Measurements from ENCODE around the gene OBSCN. TPM values are rescaled to one million over a fixed set of nuclear protein-coding genes. Genes with fewer than 3 reads are reported as not detected.

Gene OBSCN
- total RNA-seq, 2 donors from 2014 or later, result 34.3 to 45.2 TPM

- WGBS, result 82% methylated on average over 11 of the region's 12 CpGs
- no peak overlapping the region for H3K27ac ChIP-seq
- no peak for DNase-seq (ENCODE audit: low spot score)
- H3K27me3 ChIP-seq (replicated peaks; ENCODE audit: insufficient read depth), result no peaks in the 10 kb centered on the region
- H3K4me3 ChIP-seq, result no peak overlapping the region
- no peaks in the 10 kb centered on the region for H3K9me3 ChIP-seq
- H3K4me1 ChIP-seq (replicated peaks), result peaks cover 3% of the 10 kb centered on the region
- H3K36me3 ChIP-seq, result peaks cover 0 to 17% of the 10 kb centered on the region in 2 donors
- TF ChIP-seq POLR2A (IDR thresholded peaks at IDR 0.05), result no peak
- TF ChIP-seq POLR2AphosphoS5 (IDR thresholded peaks at IDR 0.05), result no peak
- TF ChIP-seq, protein P1, sequence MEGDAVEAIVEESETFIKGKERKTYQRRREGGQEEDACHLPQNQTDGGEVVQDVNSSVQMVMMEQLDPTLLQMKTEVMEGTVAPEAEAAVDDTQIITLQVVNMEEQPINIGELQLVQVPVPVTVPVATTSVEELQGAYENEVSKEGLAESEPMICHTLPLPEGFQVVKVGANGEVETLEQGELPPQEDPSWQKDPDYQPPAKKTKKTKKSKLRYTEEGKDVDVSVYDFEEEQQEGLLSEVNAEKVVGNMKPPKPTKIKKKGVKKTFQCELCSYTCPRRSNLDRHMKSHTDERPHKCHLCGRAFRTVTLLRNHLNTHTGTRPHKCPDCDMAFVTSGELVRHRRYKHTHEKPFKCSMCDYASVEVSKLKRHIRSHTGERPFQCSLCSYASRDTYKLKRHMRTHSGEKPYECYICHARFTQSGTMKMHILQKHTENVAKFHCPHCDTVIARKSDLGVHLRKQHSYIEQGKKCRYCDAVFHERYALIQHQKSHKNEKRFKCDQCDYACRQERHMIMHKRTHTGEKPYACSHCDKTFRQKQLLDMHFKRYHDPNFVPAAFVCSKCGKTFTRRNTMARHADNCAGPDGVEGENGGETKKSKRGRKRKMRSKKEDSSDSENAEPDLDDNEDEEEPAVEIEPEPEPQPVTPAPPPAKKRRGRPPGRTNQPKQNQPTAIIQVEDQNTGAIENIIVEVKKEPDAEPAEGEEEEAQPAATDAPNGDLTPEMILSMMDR (IDR thresholded peaks at IDR 0.05), result no peak
- intact Hi-C loops (cut with DNase I), result no loop called here
Observed at GRCh38 chr1:228398741-228399461, 191.1 kb downstream of the OBSCN start.

- H3K27ac ChIP-seq, result no peak overlapping the region
- intact Hi-C loops (cut with DNase I), result no loop called here
- H3K4me3 ChIP-seq, result no peak overlapping the region
- H3K4me1 ChIP-seq (replicated peaks), result peaks cover 10% of the 10 kb centered on the region
- H3K9me3 ChIP-seq, result no peaks in the 10 kb centered on the region
- no peaks in the 10 kb centered on the region for H3K27me3 ChIP-seq (replicated peaks; ENCODE audit: insufficient read depth)
- H3K36me3 ChIP-seq, result peaks cover 0 to 10% of the 10 kb centered on the region in 2 donors
- WGBS, result 95% methylated on average over 14 of the region's 14 CpGs
- DNase-seq (ENCODE audit: low spot score), result no peak
- TF ChIP-seq, protein P1 (IDR thresholded peaks at IDR 0.05), result no peak
- no peak for TF ChIP-seq POLR2AphosphoS5 (IDR thresholded peaks at IDR 0.05)
- TF ChIP-seq POLR2A (IDR thresholded peaks at IDR 0.05), result no peak
Observed at GRCh38 chr1:228399531-228400236, 191.8 kb downstream of the OBSCN start.

DNA sequence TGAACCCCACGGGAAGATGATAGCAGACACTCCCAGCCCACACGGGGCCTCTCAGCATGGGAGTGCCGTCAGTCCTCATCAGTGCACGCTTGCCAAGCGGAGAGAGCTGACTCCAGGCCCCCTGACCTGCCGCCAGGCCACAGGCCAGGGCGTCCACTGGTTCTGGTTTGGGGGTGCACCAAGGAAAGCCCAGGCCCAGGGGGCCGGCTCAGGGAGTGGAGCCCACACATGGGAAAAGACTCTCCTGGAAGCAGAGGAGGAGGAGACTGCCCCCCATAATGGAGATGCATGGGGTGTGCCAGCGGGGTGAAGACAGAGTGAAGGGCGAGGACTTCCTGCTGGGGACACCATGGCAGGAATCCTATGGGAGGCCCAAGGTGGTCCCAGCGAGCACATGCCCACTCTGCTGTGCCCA lies 192.4 kb downstream of the OBSCN start:
- no peak for TF ChIP-seq POLR2AphosphoS5 (IDR thresholded peaks at IDR 0.05)
- TF ChIP-seq, protein P1 (IDR thresholded peaks at IDR 0.05), result no peak
- no peak for TF ChIP-seq POLR2A (IDR thresholded peaks at IDR 0.05)
- no peaks in the 10 kb centered on the region for H3K27me3 ChIP-seq (replicated peaks; ENCODE audit: insufficient read depth)
- no peak for DNase-seq (ENCODE audit: low spot score)
- WGBS, result 92% methylated on average over 10 of the region's 11 CpGs
- H3K27ac ChIP-seq, result no peak overlapping the region
- H3K36me3 ChIP-seq, result peaks cover 0 to 5% of the 10 kb centered on the region in 2 donors
- no peak overlapping the region for H3K4me3 ChIP-seq
- peaks cover 13% of the 10 kb centered on the region for H3K4me1 ChIP-seq (replicated peaks)
- intact Hi-C loops (cut with DNase I), result no loop called here
- no peaks in the 10 kb centered on the region for H3K9me3 ChIP-seq

DNA sequence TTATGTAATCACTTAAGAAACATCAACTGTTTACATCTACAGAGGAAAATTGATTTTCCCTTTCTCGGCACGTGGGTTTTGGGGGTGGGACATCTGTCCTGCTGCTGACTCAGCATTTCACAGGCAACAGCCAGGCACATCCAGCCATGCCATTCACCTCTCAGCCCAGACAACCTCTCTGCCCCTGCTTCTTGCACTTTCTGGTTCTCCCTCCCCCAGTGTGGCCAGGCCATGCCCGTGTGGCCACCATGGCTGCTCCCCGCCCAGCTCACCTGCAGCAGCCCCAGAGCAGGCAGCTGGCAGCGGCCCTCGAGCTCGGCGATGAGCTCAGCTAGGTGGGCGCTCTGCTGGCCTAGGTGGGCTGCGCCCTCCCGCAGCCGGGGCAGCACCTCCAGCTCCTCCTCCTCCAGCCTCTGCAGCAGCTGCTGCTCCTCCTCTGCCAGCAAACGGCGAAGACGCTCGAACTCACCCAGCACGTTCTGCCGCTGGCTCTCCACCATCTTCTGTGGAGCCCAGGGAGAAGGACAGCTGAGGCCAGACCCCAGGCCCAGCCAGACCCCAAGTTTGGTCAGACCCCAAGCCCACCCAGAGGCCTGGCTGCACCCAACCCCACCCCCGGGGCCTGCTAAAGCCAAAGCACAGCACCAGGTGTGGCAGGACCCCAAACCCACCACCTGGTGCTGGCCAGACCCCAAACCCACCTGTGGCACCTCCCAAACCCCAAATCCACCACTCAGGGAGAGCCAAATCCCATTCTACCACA lies 193.0 kb downstream of the OBSCN start:
- Histone ChIP-seq H3K36me3 (peaks cover 0 to 5% of the 10 kb centered on the region in 2 donors), H3K4me3 (no peak overlapping the region), H3K9me3 (no peaks in the 10 kb centered on the region), H3K27ac (no peak overlapping the region), H3K27me3 (replicated peaks; ENCODE audit: insufficient read depth) (no peaks in the 10 kb centered on the region), H3K4me1 (replicated peaks) (peaks cover 16% of the 10 kb centered on the region)
- DNase-seq (ENCODE audit: low spot score), result no peak
- no peak for TF ChIP-seq POLR2A (IDR thresholded peaks at IDR 0.05)
- no peak for TF ChIP-seq POLR2AphosphoS5 (IDR thresholded peaks at IDR 0.05)
- TF ChIP-seq, protein P1 (IDR thresholded peaks at IDR 0.05), result no peak
- WGBS, result 82% methylated on average over 17 of the region's 19 CpGs
- intact Hi-C loops (cut with DNase I), result no loop called here

Measured in prostate gland (tissue), 2 donors.